Fibroblast of skin of left biceps (primary cell): ENCODE results near the gene RAP1GAP.

Experiments
- DNase-seq, 2 experiments: peaks; one replicate each; pipeline ENCODE4 v3.0.0-alpha.2; 2013; ENCODE audit warnings: low read depth in 2 of 2

The RAP1GAP gene

DNA sequence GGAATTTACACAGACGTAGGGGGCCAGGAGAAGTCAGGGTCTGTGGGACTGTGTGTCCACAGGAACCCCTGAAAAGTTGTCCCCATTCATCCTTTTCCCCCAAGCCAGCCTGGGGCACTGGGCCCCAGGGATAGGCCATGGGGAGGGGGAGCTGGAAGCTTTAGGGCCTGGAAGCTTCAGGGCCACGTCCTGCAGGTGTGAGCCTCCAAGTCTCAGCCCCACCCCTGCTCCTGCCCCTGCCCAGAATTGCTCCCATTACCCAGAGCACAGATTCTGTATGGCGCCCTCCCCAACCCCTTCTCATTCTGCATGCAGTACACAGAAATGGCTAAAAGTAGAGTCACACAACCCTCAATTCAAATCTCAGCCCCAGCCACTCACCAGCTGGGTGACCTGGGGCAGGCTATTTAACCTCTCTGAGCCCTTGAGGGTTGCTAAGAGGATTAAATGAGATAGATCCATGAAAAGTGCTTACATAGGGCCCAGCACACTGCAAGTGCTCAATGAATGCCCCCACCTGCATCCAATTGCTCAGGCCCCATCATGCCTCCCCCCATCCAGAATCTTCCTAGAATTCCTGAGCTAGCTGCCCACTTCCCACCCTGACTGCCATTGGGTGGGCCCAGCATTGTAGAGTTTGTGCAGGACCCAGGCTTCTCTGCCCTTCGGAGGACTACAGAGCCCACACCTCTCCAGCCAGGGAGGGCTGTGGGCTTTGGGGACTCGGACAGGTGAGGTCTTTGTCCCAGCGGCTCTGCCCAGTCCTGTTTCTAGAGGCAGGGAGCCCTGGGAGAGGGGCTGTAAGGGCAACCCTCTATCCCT, 6.5 kb downstream of the RAP1GAP start:
- DNase-seq = no peak

DNA sequence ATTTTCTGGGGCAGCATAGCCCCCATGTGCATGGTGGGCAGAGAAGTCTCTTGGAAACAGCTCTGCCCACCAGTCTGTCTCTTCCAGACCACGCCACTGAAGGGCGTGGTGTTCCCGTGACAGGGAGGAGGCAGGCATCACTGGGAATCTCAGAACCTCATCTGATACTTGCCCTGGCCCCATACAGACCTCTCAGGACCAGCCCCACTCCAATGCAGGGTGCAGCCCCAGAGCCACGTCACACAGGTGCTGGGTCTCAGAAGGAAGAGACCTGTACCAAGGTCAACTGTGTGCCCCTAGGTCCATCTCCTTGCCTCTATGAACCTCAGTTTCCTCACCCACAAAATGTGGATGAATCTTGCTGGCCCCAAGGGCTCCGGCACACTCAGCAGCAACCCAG, 7.3 kb downstream of the RAP1GAP start:
- no peak for DNase-seq

DNA sequence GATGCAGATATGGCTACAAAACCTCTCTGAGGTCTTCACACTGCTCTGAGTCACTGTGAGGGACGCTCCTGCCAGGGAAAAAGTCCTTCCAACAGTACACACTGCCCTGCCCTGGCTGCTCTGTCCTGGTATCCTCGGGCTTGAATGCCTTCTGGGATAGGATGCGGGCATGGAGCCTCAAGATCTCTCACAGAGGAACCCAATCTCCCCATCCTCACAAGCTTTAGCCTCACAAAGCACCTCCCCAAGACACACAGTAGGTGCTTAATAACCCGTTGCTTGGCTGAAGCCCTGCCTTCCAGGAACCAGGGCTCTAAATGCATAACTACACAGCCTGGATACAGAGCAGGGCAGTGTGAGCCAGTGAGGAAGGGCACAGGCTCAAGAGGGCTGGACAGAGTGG, 9.2 kb downstream of the RAP1GAP start:
- DNase-seq = no peak

DNA sequence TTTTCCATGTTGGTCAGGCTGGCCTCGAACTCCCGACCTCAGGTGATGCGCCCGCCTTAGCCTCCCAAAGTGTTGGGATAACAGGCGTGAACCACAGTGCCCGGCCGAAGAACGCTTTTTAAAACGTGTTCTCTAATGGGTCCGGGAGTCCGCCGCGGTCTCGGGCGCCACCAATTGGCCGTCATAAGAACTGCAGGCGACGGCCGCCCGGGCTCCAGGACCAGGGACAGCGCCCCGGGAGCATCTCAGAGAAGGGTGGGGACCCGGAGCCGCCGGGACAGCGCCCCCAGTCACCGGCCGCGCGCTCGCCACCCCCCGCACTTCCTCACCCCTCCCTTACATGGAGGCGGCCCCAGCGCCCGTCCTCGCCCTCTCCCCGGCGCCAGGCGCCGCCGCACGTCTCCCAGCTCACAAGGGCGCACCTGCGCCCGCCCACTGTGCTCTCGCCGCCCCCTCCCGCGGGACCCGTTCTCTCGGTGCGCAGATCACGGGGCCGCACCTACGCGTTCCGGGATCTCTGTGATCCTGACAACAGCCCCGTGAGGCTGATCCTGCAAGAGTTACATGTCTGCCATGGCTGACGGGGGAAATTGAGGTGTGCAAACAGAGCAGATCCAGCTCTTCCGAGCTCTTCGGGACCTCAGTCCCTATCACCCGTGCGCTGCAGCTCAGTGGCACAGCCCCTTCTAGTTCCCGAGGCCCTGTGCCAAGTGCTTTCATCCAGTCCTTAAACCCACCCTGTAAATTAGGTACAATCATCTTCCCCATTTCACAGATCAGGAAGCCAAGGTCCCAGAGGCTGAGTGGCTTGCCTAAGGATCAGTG, 9.8 kb downstream of the RAP1GAP start:
- peak in 1 of 2 experiments; percentile 14 for DNase-seq

DNA sequence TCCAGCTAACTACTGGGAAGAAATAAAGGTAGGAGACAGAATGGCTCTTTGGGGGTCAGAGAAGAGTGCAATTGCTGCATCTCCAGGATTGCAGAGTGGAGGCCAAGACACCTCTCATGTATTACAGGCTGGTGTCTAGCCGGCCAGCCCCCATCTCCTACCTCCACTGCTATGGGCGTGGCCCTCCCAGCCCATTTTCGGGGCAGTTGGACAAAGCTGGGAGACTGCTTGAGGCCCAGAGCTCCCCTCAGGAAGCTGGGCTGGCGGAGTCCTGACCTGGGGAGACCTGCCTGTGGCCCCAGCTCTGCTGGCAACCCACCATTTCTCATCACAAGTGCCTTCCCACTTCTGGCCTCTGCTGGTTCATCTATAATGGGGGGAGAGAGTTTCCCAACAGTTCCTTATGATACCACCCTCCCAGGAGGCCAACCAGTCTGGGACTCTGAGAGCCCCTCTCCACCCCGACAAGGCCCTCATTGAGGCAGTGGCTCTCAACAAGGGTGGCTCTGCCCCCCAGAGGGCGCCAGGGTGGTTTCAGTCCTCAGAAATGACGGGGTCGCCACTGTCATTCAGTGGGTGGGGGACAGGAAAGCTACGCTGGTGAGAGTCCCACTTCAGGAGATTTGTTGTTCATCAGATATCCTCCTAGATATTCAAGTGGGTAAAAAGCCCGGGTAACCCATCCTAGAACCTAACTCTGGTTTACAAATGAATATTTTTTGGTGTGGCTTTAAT, 11.5 kb downstream of the RAP1GAP start:
- DNase-seq = no peak

DNA sequence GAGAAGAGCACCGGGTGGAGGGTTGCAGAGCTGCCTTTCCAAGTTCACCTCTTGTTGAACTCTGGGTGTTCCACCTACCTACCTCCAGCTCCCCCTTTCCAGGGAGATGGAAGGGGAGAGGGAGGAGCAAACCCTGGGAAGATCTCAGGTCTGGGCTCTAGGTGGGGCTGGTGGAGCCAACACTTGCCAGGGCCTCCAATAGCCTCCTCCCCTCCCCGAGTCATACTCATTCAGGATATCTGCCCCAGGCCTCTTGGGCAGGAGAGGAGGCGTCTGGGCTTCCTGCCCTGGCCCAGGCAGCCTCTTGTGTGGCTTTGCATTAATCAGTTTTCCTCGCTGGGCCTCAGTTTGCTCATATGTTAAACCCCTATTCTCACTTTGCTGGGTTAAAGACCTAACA, 13.4 kb downstream of the RAP1GAP start:
- no peak for DNase-seq

DNA sequence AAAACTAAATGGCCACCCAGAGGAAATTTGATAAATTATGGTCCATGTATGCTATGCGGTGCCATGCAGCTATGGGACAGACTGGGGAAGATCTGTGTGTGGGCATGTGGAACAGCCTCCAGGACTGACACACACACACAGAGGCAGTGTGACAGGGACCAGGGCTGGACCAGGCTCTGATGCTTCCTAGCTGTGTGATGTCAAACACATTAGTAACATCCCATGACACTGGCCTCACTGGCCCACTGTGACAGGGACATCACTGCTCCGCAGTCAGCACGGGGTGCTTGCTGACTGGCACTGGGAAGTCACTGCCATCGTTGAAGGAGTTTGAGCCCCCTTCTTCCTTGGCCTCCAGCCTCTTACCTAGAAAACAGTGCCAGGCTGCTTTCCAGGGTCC, 13.9 kb downstream of the RAP1GAP start:
- DNase-seq = no peak

DNA sequence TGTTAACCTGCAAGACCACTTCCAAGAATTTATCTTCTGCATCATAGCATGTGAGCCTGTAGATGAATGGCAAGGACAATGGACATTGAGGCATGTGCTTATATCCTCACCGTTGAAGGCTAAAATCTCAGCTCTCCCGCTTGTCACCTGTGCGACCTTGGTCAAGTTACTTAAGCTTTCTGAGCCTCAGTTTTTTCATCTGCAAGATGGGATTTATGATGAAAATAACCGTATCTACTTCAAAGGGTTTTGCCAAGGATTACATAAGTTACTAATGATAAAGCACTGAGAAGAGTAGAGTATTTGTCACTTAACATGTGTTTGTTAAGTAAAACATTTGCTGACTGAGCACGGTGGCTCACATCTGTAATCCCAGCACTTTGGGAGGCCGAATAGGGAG, 14.9 kb downstream of the RAP1GAP start:
- DNase-seq = no peak

DNA sequence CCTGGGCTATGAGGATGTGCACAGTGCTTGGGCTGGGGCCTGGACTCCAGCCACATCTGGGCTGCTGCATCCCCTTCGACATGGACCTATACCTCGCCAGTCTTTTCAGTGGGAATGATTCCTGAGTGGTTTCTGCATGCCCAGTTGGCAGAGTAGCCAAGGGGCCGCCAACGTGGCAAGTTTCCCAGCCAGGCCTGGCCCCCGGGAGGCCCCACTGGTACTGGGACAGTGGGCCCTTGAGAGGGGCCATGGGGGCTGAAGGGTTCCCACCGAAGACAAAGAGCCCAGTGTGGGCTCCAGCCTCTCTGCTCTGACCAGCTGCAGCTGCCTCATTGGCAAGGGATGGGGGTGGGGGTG, 15.4 kb downstream of the RAP1GAP start:
- no peak for DNase-seq

DNA sequence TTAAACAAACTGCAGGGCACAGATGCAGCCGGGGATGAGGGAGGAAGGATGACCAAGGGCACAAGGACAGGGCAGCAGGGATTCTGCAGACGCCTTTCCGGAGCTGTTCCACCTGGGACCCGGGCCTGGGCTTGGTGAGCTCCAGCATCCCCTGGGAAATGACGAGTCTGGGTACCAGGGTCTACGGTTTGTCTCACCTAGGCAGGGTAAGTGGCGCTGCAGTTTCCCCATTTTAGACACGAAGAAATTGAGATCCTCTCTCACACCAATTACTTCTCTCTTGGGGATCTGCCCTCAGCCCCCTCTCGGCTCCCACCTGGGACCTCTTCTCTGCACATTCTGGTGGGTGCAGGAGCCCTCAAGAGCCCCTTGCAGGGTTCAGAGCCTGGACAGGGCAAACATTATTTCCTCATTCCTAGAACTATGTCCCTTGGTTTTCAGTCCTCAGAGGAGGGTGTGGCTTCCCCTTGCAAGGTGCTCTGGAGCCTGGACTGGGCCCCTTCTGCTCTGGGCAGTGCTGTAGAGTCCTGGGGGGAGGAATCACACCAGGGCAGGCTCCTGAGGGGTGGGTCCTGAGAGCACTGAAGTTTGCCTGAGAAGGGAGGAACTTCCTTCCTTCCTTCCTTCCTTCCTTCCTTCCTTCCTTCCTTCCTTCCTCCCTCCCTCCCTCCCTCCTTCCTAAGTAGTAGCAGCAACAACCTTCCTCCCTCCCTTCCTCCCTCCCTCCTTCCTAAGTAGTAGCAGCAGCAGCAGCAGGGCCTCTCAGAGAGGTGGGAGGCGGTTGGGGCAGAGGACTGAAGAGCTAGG, 16.0 kb downstream of the RAP1GAP start:
- no peak for DNase-seq

DNA sequence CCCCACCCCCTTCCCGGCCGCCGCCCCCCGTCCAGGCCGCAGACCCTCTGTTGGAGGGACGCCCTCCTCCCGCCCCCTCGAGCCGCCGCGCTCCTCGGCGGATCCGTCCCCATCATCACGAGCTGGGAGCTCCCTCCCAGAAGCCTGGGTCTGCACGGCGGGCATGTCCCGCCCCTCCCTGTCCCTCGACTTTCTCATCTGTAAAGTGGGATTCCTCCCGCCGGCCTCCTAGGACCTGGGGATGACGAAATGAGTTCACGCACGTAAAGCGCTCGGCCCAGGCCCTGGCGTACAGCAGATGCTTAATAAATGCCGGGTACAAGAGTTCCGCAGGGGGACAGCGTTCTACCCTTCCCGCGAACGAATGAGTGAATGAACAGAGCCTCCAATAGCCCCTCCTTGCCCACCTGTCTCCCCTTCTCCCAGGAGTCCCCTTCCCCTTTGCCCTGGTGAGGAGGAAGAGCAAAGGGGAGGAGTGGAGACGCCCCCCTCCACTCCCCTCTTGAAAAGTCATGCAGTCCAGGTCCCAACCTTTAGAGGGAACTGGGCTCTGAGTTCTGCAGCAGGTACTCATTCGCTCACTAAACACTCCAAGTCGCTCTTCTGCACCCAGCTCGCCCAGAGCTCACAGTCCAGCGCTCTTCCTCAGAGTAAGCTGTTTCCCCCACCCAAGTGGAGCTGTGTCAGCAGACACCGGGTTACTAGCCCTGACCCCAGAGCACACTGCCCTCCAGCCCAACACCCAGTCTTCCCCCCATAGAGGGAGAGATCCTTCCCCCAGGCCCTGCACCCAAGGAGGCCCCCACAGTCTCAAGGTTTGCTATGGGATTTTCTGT, 16.8 kb downstream of the RAP1GAP start:
- DNase-seq = no peak

DNA sequence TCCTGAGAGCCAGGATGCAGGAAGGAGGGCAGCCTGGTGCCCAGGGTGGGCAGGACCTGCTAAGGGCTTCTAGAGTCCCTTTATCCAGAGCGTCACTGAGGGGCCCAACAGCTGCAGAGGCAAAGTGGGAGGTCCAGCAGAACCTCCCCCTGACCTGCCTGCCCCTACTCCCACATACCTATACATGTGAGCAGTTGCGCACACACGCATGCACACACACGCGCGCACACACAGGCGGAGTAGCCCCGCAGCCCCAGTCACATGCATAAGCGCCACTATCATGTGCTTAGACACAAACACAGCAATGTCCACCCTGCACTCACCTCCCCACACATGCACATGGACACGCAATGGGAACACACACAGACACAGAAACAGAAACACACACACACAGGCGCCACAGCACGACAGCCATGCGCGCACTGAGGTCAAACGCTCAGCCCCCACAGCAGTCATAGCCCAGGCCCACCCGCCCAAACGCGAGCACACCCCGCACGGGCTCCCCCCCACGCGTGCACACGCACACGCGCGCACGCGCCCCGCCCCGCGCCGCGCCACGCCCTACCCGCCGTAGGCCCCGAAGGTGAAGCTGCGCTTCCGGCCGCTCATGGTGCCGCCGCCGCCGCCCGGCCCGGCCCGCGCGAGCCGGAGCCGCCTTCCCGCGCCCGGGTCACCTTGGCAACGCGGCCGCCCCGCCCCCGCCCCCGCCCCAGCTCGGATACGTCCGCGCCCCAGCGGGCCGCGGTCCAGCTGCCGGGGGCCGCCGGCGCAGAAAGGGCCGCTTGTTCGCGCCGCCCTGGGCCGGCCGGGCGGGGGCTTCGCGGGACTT, 17.7 kb downstream of the RAP1GAP start:
- DNase-seq = no peak

DNA sequence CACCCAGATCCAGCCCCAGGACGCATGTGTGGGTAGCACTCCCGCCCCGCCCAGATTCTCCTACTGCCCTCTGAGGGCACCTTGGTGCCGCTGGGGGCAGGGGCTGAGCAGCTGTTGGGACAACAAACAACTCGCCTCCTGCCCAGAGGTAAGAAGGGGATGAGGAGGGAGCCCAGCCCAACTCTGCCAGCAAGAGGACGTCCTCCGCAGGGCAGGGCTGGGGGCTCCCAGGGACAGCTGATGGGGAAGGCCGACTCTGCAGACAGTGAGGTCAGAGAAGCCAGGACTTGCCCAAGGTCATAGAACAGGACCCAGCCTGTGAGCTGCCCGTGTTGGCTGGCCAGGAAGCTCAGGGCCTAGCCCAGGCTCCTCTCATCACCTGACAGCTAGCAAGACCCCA, 18.8 kb downstream of the RAP1GAP start:
- DNase-seq = no peak

DNA sequence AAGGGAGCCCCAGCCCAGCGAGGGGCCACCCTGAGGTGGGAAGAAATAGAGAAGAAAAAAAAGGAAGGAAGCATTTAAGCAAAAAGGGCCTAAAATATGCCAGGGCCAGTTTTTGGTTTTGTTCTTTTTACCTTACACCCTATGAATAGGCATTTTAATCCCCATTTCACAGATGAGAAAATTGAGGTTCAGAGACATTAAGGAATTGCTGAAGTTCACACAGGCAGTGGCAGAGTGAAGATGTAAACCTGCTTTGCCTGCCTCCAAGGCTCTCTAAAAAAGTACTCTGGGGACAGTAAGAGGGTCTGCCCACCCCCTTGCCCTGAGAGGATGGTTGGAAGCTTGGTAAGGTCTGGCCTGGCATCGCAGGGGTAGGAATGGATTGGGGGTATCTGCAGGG, 19.8 kb downstream of the RAP1GAP start:
- no peak for DNase-seq

DNA sequence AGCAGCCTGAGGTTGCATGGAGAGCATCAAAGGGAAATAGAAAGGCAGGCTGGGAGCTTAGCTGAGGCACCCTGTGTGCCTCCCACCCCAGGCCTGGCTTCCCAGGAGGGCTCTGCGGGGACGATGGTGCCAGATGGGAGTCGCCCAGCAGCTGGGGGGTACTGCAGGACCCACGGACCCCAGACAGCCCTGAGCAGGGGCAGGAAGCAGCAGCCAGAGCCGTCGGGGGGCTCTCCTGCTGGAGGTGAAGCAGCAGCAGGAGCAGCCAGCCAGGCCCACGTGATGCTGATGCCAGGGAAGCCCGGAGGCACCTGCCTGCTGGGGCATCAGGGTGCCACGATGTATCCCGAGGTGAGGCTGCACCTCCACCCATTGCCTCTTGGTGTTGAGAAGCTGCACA, 20.4 kb downstream of the RAP1GAP start:
- DNase-seq = no peak

DNA sequence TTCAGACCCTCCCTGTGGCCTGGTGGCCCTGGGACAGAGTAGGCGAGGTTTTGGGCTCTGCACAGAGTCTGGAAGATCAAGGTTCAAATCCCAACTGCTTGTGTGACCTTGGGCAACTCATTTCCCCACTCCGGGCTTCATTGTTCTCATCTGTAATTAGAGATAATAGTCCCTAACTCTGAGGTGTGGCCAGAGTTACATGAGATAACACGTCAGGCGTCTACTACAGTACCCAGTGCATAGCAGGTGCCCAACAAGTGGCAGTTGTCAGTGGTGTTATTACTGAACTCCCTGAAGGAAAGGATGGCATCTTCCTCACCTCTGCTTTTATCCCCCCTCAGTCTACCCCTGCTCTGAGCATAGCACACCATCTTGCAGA, 20.8 kb downstream of the RAP1GAP start:
- no peak for DNase-seq

DNA sequence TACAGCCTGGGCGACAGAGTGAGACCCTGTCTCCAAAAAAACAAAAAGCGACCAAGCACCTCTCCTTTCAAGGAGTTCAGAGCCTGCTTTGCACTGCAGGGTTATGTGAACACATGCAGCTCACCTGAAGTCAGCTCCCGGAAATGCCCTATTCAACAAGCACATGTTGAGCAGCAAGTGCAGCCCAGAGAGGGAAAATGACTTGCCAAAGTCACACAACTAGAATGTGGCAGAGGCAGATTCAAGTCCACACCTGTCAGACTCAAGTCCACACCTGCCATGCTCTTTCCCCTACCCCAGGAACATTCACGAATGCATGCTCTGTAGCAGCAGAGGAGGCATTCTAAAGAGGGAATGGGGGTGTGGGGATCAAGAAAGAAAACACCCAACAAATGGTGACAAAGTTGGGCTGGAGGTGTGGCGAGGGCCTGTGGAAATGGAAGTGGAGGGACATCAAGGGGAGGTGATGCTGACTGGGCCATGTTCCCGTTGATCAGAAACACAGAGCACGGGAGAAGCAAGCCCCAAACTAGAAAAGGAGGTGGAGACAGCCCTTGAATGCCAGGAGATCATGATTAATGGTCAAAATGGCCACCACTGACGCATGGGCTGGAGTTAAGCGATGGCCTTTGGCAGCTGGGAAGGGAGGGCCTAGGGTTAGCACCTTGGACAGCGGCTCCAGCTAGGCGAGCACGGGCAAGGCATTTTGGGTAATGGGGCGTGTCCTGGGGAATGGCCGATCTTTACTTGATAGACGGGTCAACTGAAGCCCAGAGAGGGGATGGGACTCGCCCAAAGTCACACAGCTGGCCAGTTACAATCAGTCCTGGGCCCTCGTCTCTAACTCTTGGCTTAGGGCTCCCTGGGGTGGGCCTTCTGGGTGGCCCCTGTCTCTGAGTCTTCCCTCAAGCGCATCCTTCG, 21.5 kb downstream of the RAP1GAP start:
- no peak for DNase-seq

DNA sequence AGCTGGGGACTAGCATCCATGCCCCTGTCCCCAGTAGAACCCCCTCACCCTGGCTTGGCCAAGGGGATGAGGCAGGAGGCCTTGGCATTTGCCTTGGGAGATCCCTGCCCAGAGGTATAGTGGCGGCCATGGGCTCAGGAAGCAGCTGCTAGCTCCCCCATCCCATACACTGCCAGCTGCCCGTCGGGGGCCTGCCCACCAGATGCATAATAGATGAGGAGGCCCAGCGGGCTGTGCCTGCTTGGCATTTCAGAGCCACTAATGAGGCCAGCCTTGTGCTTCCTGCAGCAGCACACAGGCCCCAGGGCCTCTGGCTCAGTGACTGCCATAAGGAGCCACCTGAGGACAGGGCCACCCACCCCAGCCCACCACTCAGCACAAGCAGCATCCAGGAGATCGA, 23.6 kb downstream of the RAP1GAP start:
- DNase-seq = no peak

DNA sequence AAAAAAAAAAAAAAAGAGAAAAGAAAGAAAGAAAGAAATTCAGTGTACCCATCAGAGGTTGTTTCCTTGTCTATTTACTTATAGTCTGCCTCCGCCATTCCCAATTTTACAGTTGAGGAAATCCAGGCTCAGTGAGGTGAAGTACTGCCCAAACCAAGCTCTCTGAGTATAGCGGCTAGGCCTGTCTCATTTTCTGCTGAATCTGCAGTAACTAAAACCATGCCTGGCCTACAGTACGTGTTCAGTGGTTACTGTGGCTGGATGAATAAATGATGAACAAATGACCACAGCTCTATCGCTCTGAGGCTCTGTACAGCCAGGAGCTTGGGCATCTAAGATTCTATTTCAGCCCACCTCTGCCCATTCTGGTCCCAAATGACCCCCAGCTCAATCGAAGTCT, 24.3 kb downstream of the RAP1GAP start:
- no peak for DNase-seq
